K562 (cell line): ENCODE results near the gene KLHDC7B. TPM values are rescaled to one million over a fixed set of nuclear protein-coding genes. Genes with fewer than 3 reads are reported as not detected.

Experiments
- BCLAF1 ChIP-seq, 2 experiments: fragments of 450-650 bp in 1 of 2; IDR thresholded peaks; 2 replicates each; pipeline ENCODE4 v1.6.1; 2011 to 2017; ENCODE audit warnings: low read depth in 2 of 2, antibody characterized with exemption in 1 of 2, borderline replicate concordance in 1 of 2, low read length in 1 of 2, mild to moderate bottlenecking in 1 of 2, mixed read lengths in 1 of 2; ENCODE audit not compliant: control insufficient read depth in 1 of 2
- BRCA1 ChIP-seq, 2 experiments: fragments of 450-650 bp in 1 of 2; sonication (generic) in 1 of 2; formaldehyde crosslinking in 1 of 2; IDR thresholded peaks; 2 replicates each; pipeline versions ENCODE4 v1.5.0 to v1.6.1; 2017 to 2020; ENCODE audit warnings: mild to moderate bottlenecking in 1 of 2, missing genetic modification reagents in 1 of 2
- CHD4 ChIP-seq: fragments of 200-600 bp; sonication (generic); IDR thresholded peaks from 3 replicates; pipeline ENCODE4 v1.6.1; 2012; ENCODE audit warnings: low read depth, mild to moderate bottlenecking, mixed read lengths, low read length, inconsistent platforms; ENCODE audit not compliant: insufficient read depth, insufficient replicate concordance, poor library complexity, severe bottlenecking
- DIDO1 ChIP-seq: fragments of 450-650 bp; IDR thresholded peaks from 2 replicates; pipeline ENCODE4 v1.6.1; 2016; ENCODE audit warnings: low read depth, missing biosample characterization, missing genetic modification characterization
- HLTF ChIP-seq: fragments of 450-650 bp; IDR thresholded peaks from 2 replicates; pipeline ENCODE4 v1.6.1; 2016
- MECOM ChIP-seq: fragments of 250-450 bp; sonication (Bioruptor Pico); IDR thresholded peaks from 2 replicates; pipeline ENCODE4 v1.8.0; 2022; ENCODE audit warnings: inconsistent platforms
- MLX ChIP-seq, 2 experiments: fragments of 450-650 bp in 1 of 2; sonication (generic) in 1 of 2; formaldehyde crosslinking; conservative IDR thresholded peaks; 2 replicates each; pipeline versions ENCODE4 v1.4.0 to v1.8.1; 2020 to 2022; ENCODE audit warnings: mild to moderate bottlenecking in 1 of 2, missing genetic modification reagents in 1 of 2
- RUNX1 ChIP-seq: sonication (generic); IDR thresholded peaks from 2 replicates; pipeline ENCODE4 v1.6.1; 2016; ENCODE audit warnings: antibody characterized with exemption, low read depth
- SMAD3 ChIP-seq: fragments of 450-650 bp; formaldehyde crosslinking; conservative IDR thresholded peaks from 2 replicates; pipeline ENCODE4 v1.4.0; 2020; ENCODE audit warnings: mild to moderate bottlenecking
- SRSF3 ChIP-seq: fragments of 200-400 bp; formaldehyde crosslinking; IDR thresholded peaks from 2 replicates; pipeline ENCODE4 v1.6.1; 2016; ENCODE audit warnings: mild to moderate bottlenecking, low read length, moderate library complexity; ENCODE audit not compliant: insufficient read depth
- TARDBP ChIP-seq: fragments of 450-650 bp; IDR thresholded peaks from 2 replicates; pipeline ENCODE4 v1.6.1; 2016
- TFAP4 ChIP-seq: sonication (generic); formaldehyde crosslinking; IDR thresholded peaks from 2 replicates; pipeline ENCODE4 v1.8.0; 2022; ENCODE audit warnings: missing genetic modification reagents, mild to moderate bottlenecking, moderate library complexity, borderline replicate concordance
- ZBTB7A ChIP-seq: IDR thresholded peaks from 2 replicates; pipeline ENCODE4 v1.6.1; 2011; ENCODE audit warnings: low read depth, mild to moderate bottlenecking, low read length, moderate library complexity, borderline replicate concordance; ENCODE audit not compliant: control insufficient read depth
- ZNF280A ChIP-seq: fragments of 450-650 bp; IDR thresholded peaks from 2 replicates; pipeline ENCODE4 v1.6.1; 2018; ENCODE audit warnings: mild to moderate bottlenecking, low read depth; ENCODE audit not compliant: partially characterized antibody
- polyA plus RNA-seq, 8 experiments: library from polyadenylated mRNA; depleted of rRNA in 4 of 8; stranded (reverse) in 5 of 8; unstranded in 3 of 8; fragments of >200 nt; fragmentation: Nextera tagmentation in 2 of 8; fragmentation: Illumina TruSeq in 1 of 8; extraction: Ambion mirVana in 2 of 8; extraction: Trizol in 1 of 8; gene quantifications; 2 replicates each; pipeline versions ENCODE4 v1.2.1 to v1.2.3, GENCODE V29; 2011 to 2014; ENCODE audit warnings: inconsistent platforms in 1 of 8, missing spikeins in 1 of 8
- total RNA-seq, 7 experiments: library from RNA; depleted of rRNA in 6 of 7; stranded (reverse); fragments of >200 nt in 6 of 7; fragmentation: Illumina TruSeq in 2 of 7; extraction: Trizol in 2 of 7; gene quantifications; 2 replicates each; pipeline versions ENCODE4 v1.2.1 to v1.2.3, GENCODE V29; 2011 to 2021; ENCODE audit warnings: low replicate concordance in 1 of 7
- TF ChIP-seq, protein P1 (sequence below): IDR thresholded peaks from 2 replicates; pipeline ENCODE4 v1.6.1; 2011; ENCODE audit not compliant: insufficient read length; ENCODE audit errors: extremely low read depth
- TF ChIP-seq, protein P2 (sequence below): fragments of 250-450 bp; sonication (Bioruptor Pico); IDR thresholded peaks from 2 replicates; pipeline ENCODE4 v1.8.0; 2022; ENCODE audit warnings: inconsistent platforms

KLHDC7B gene
- total and polyA plus RNA-seq, 9 of the 15 experiments (the other 6 are each of a cell fraction or from before 2014, with no cell fraction given), result 0.04 to 0.22 (median 0.05) TPM; not detected in 4

DNA sequence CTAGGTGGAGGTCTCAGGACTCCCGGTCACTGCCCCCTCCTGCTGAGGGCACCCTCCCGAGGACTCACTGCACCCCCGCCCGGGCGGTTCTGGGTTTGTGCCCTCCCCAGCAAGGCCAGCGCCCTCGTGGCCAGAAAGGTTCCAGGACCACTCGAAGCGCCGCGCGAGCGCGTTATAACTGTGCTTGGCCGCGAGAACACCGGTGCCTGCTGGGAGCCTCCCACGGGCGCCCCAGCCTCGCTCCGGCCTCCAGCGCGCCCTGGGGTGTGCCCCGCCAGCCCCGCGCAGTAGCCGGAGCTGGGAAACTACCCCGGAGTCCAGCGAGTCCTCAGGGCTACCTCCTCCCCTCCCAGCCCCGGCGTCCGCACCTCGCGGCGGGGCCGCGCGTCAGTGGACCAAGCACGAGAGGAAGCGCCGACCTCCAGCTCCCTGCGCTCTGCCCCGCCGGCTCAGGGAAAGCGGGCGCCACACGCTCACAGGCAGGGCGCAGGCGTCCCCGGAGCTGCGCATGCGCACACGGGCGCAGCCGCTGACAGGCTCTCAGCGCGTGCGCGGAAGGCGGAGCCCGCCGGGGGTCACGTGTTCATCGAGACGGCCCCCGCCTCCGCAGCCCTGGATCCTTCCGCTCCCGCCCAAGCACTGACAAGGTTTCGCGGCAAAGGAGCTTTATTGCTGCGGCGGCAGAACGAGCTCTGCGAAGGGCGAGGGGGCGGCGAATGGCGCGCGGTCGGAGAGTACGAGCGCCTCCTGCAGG lies 20.4 kb upstream of the KLHDC7B start, which contains the start of gene SCO2 (continued):
- TF ChIP-seq, protein P1, sequence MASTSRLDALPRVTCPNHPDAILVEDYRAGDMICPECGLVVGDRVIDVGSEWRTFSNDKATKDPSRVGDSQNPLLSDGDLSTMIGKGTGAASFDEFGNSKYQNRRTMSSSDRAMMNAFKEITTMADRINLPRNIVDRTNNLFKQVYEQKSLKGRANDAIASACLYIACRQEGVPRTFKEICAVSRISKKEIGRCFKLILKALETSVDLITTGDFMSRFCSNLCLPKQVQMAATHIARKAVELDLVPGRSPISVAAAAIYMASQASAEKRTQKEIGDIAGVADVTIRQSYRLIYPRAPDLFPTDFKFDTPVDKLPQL, result no peak
- TF ChIP-seq BRCA1 (IDR thresholded peaks at IDR 0.05) (no peak), BRCA1 (CRISPR knock-in tag; IDR thresholded peaks at IDR 0.05) (no peak), CHD4 (no peak), MECOM (no peak), MLX (CRISPR knock-in tag; conservative IDR thresholded peaks at IDR 0.05) (no peak), HLTF (no peak), SRSF3 (no peak), ZBTB7A (no peak), TFAP4 (CRISPR knock-in tag) (peak; percentile 71), SMAD3 (CRISPR knock-in tag) (no peak), BCLAF1 (IDR thresholded peaks at IDR 0.05; ENCODE audit: borderline replicate concordance in 1 of 2, control insufficient read depth in 1 of 2, low read depth in 2 of 2, low read length in 1 of 2) (0 out of 4 replicates have a peak, but pooled peaks of 1 of the 2 experiments have one; percentile 33), TARDBP (no peak), RUNX1 (no peak), ZNF280A (no peak), DIDO1 (tag) (no peak)
- TF ChIP-seq, protein P2, sequence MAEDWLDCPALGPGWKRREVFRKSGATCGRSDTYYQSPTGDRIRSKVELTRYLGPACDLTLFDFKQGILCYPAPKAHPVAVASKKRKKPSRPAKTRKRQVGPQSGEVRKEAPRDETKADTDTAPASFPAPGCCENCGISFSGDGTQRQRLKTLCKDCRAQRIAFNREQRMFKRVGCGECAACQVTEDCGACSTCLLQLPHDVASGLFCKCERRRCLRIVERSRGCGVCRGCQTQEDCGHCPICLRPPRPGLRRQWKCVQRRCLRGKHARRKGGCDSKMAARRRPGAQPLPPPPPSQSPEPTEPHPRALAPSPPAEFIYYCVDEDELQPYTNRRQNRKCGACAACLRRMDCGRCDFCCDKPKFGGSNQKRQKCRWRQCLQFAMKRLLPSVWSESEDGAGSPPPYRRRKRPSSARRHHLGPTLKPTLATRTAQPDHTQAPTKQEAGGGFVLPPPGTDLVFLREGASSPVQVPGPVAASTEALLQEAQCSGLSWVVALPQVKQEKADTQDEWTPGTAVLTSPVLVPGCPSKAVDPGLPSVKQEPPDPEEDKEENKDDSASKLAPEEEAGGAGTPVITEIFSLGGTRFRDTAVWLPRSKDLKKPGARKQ (CRISPR knock-in tag), result no peak
